ENCODE results near the gene FSTL4.

The FSTL4 gene

GRCh38 chr5:133382661-133383579, 229.4 kb downstream of the FSTL4 start:
- DNase-seq = no peak

DNA sequence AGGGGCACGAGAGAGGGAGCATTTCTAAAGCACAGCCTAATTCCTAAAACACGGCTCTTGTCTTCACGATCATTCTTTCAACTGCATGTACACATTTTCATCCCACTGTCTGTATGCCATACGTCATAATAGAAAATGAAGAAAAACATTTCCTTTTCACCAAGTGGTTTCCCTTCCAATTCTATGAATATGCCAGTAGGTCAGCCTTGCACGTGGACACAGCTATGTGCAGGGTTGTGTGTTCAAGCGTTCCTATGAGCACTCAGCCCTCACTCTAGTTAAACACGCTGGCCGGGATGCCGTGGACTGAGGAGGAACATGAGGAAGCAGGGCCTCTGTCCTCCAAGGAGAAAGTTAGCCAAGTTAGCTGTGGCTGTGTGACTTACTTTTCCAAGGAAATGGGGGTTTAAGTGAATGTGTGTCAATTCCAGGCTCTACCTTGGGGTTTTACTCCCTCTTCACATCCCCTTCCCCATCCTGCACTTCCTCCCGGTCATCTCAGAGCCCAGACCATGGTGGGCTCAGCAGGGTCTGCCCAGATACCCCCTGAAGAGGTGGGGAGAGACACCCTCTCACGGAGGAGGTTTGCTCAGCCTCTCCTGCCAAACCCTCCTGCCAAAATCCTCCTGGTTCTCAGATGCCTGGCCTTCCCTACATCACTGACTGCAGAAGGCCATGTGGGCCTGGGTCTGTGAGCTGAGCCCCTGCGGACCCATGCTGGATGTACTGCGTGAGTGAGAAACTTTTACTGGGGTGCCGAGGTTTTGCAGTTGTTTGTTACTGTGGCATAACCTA, 230.6 kb downstream of the FSTL4 start:
- no peak for DNase-seq

DNA sequence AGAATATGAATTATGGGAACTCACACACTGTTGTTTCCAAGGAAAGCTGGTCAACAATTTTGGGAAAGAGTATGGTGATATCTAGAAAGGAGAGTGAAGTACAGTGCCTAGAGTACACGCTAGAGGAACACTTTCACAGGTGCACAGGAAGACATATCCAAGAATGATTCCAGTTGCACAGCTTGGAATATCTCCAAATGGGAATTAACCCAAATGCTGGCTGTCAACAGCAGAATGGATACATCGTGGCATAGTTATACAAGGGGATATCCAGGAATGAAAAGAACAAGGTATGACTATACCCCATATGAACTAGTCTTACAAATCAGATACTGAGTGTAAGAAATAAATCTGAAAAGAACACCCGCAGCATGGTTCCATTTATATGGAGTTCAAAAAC, 231.3 kb downstream of the FSTL4 start:
- no peak for DNase-seq

- DNase-seq = no peak
Observed at GRCh38 chr5:133377736-133378135, 234.6 kb downstream of the FSTL4 start.

- DNase-seq = no peak
Observed at GRCh38 chr5:133376986-133377385, 235.4 kb downstream of the FSTL4 start.

DNA sequence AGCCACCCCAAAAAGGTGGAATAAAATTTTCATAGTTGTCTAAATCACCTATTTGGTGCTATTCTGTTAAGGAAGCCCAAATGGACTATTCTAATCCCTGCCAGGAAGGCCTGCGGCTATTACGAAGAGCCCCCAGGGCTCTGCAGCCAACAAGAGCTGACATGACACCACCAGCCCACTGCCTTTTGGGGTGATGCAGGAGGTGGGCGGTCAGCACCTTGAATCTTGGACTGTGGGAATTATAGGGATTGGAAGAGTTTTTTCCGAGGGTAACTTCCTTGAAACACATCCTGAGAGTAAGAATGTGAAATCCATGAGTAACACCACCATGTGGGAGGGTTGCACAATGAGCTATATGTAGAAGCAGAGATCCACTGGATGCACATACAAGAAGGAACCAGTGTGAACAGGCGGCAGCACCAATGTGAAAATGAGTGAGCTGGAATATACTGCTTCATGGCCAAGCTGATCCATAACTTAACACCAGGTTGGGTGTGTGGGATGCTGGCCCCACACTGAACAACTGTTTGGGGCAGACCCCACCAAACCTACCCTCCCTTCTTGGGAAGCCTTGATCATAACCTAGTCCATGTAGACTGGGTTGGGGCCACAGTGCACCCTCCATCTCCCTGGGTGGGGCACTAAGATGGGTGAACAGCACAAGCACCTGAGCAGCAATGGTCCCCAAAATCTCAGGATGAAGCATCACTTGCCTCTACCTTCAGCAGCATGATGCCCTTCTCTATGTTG, 239.0 kb downstream of the FSTL4 start:
- DNase-seq = peak; percentile 31

GRCh38 chr5:133372293-133372937, 239.9 kb downstream of the FSTL4 start:
- DNase-seq = no peak

GRCh38 chr5:133371371-133372155, 240.8 kb downstream of the FSTL4 start:
- no peak for DNase-seq

DNA sequence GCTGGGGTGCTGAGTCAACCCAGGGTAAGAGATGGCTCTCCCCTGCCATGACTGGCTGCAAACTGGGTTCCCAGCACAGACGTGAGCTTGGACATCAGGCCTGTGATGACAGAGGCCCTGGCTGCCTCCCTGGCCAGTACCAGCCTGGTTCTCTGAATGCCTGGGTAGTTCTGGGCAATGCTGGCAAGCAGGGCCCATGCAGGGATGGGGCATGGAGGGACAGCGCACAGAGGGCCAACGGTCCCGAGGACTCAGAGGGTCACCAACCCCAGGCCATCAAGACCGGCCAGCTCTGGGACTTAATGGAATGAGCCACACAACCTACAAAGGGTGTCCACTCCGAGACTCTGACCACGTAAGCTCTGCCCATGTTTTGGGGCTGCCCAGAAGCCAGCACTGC, 241.4 kb downstream of the FSTL4 start:
- no peak for DNase-seq

- DNase-seq = no peak
Observed at GRCh38 chr5:133370036-133370831, 242.1 kb downstream of the FSTL4 start.

DNA sequence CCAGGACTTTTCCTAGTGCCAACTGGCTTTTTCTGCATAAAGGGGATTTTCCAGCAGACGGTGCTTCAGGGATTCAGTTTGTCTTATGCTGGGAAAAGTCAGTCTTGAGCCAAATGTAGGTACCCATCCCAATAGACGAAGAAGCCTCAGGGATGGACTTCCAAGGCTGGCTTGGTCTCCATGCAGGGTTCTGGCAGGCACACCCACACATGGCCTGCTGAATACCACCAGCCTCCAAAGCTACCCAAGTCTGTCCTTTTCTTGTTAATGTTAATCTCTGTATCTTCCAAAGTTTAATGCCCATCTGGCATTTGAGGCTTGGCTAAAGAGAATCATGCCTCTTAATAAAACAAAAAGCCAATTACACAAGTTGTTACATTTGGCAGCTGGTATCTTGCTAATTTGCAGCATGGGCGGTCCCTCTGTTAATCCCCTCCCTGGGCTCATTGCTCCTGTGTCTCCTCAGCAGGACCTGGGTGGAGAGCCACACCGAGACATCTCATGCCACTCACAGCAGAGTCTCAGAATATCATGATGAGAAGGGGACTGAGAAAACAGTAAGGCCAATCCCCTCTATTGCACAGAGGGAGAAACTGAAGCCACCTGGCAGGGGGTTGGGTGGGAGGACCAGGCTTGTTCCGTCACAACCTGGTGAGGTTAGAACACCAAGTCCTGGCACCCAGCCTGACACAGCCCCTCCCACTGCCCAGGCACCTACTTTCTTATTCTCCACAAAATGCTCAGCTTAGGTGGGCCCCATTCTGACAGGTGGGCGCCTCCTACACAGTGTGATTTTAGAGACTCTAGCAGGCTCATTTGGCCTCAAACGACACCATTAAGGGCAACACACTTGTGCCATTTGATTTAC, 243.2 kb downstream of the FSTL4 start:
- DNase-seq = no peak

DNA sequence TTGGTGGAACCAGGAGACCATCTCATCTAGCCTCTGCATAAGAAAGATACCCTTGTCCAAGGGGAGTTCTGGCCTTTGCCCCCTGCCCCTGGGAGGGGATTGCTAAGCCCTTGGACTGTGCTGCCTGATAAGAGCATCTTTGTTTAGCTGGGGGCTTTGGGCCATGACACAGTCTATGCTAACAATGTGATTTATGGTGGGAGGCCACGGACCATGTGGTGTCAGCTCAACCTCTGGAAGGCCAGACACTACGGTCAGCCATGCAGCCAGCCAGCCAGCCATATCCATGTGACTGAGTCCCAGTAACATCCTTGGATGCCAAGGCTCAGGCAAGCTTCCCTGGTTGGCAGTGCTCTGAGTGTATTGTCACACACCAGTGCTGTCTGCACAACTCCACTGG, 244.4 kb downstream of the FSTL4 start:
- DNase-seq = no peak

- no peak for DNase-seq
Observed at GRCh38 chr5:133367071-133367786, 245.1 kb downstream of the FSTL4 start.

- DNase-seq = peak; percentile 3
Observed at GRCh38 chr5:133366438-133366837, 245.9 kb downstream of the FSTL4 start.

- DNase-seq = no peak
Observed at GRCh38 chr5:133365738-133366137, 246.6 kb downstream of the FSTL4 start.

GRCh38 chr5:133364936-133365707, 247.2 kb downstream of the FSTL4 start:
- no peak for DNase-seq

- no peak for DNase-seq
Observed at GRCh38 chr5:133363807-133364587, 248.3 kb downstream of the FSTL4 start.

- DNase-seq = no peak
Observed at GRCh38 chr5:133362438-133362837, 249.9 kb downstream of the FSTL4 start.
